Nucleus accumbens (tissue), 56 donors: ENCODE measurements around the gene ILK.

Source experiments
- DNase-seq, 56 donors: peaks; one replicate each; lab custom pipeline; 2025; lab: John Stamatoyannopoulos, UW

ILK gene

GRCh38 chr11:6632116-6633073 is 28.8 kb downstream of the ILK start:
- DNase-seq = no peak

- DNase-seq = no peak
Observed at GRCh38 chr11:6633422-6634408, 30.1 kb downstream of the ILK start.

GRCh38 chr11:6634534-6634933 is 31.0 kb downstream of the ILK start:
- DNase-seq = no peak

- DNase-seq = peak in 47 of 56 donors; percentile 14 to 84 (median 50)
Observed at GRCh38 chr11:6635082-6635932, 31.7 kb downstream of the ILK start.

- no peak for DNase-seq
Observed at GRCh38 chr11:6636480-6636879, 32.9 kb downstream of the ILK start.

GRCh38 chr11:6637871-6638270 is 34.3 kb downstream of the ILK start:
- DNase-seq = no peak

- DNase-seq = no peak
Observed at GRCh38 chr11:6638429-6638828, 34.9 kb downstream of the ILK start.

GRCh38 chr11:6640036-6640984 is 36.7 kb downstream of the ILK start:
- no peak for DNase-seq

GRCh38 chr11:6640985-6641701 is 37.6 kb downstream of the ILK start:
- DNase-seq = peak in 41 of 56 donors; percentile 22 to 78 (median 48)

GRCh38 chr11:6642957-6643356 is 39.4 kb downstream of the ILK start:
- DNase-seq = no peak

- no peak for DNase-seq
Observed at GRCh38 chr11:6646071-6646470, 42.5 kb downstream of the ILK start.

- DNase-seq = no peak
Observed at GRCh38 chr11:6646576-6646917, 43.0 kb downstream of the ILK start.

GRCh38 chr11:6646918-6647679 is 43.5 kb downstream of the ILK start:
- peak in 1 of 56 donors; percentile 13 for DNase-seq

- DNase-seq = no peak
Observed at GRCh38 chr11:6647836-6648235, 44.3 kb downstream of the ILK start.

- no peak for DNase-seq
Observed at GRCh38 chr11:6648501-6648900, 44.9 kb downstream of the ILK start.

GRCh38 chr11:6650104-6650503 is 46.5 kb downstream of the ILK start:
- no peak for DNase-seq

- peak in 1 of 56 donors; percentile 34 for DNase-seq
Observed at GRCh38 chr11:6650980-6651379, 47.4 kb downstream of the ILK start.

- no peak for DNase-seq
Observed at GRCh38 chr11:6652182-6652581, 48.6 kb downstream of the ILK start.
